Body of pancreas (tissue), 4 donors: ENCODE measurements around the gene ZBTB5. TPM values are rescaled to one million over a fixed set of nuclear protein-coding genes. Genes with fewer than 3 reads are reported as not detected.

Experiments
- ATAC-seq: fragments of 150-250 bp; one replicate; pipeline ENCODE4 v1.9.1; 2016
- DNase-seq, 4 donors: peaks; one replicate each; pipeline ENCODE4 v3.0.0-alpha.2; 2019
- H3K27ac ChIP-seq, 4 donors: fragments of 200-600 bp; sonication (generic); 1 replicate in 3 of 4; 2 replicates in 1 of 4; pipeline versions ENCODE4 v1.5.1 to v1.6.1; 2016 to 2019; ENCODE audit warnings: mild to moderate bottlenecking in 1 of 4, mixed read lengths in 1 of 4, moderate library complexity in 1 of 4
- H3K27me3 ChIP-seq, 2 donors: fragments of 200-600 bp; sonication (generic); one replicate each; pipeline ENCODE4 v1.6.0; 2016; ENCODE audit warnings: mild to moderate bottlenecking in 1 of 2
- H3K36me3 ChIP-seq, 2 donors: fragments of 200-600 bp; sonication (generic); replicated peaks in 1 of 2; 2 replicates each; pipeline ENCODE4 v1.5.1; 2016; ENCODE audit warnings: low read depth in 2 of 2; ENCODE audit not compliant: insufficient read depth in 1 of 2
- H3K4me1 ChIP-seq: fragments of 200-600 bp; sonication (generic); one replicate; pipeline ENCODE4 v1.6.0; 2016
- H3K4me3 ChIP-seq, 2 donors: fragments of 200-600 bp; sonication (generic); 1 replicate in 1 of 2; 2 replicates in 1 of 2; pipeline ENCODE4 v1.5.1; 2016 to 2019
- H3K9me3 ChIP-seq, 3 donors: fragments of 200-600 bp; sonication (generic); 1 replicate in 2 of 3; 2 replicates in 1 of 3; pipeline ENCODE4 v1.5.1; 2016
- POLR2A ChIP-seq, 3 donors: fragments of 450-650 bp; IDR thresholded peaks; one replicate each; pipeline ENCODE4 v1.6.1; 2016; ENCODE audit warnings: antibody characterized with exemption in 3 of 3, mild to moderate bottlenecking in 2 of 3
- WGBS, 2 donors: methylation state at CpG; one replicate each; pipeline ENCODE4 v1.1.5; 2017; 5-methylcytosine and 5-hydroxymethylcytosine counted together
- intact Hi-C: fragments of 100-400 bp; cut with DNase I; formaldehyde crosslinking; loops from one replicate; pipeline ENCODE4 v1.15.1; 2023
- total RNA-seq, 2 donors: library from RNA; depleted of rRNA; stranded (reverse); fragments of >200 nt; gene quantifications; one replicate each; pipeline ENCODE4 v1.1.0, GENCODE V29; 2016
- TF ChIP-seq, protein P1 (sequence below), 7 experiments: fragments of 450-650 bp in 4 of 7; fragments of 200-600 bp in 3 of 7; sonication (generic) in 3 of 7; IDR thresholded peaks; one replicate each; pipeline ENCODE4 v1.5.1; 2016 to 2019; ENCODE audit warnings: antibody characterized with exemption in 7 of 7

Gene ZBTB5
- total RNA-seq, 2 donors from 2014 or later, result 8.8 to 9.9 TPM

DNA sequence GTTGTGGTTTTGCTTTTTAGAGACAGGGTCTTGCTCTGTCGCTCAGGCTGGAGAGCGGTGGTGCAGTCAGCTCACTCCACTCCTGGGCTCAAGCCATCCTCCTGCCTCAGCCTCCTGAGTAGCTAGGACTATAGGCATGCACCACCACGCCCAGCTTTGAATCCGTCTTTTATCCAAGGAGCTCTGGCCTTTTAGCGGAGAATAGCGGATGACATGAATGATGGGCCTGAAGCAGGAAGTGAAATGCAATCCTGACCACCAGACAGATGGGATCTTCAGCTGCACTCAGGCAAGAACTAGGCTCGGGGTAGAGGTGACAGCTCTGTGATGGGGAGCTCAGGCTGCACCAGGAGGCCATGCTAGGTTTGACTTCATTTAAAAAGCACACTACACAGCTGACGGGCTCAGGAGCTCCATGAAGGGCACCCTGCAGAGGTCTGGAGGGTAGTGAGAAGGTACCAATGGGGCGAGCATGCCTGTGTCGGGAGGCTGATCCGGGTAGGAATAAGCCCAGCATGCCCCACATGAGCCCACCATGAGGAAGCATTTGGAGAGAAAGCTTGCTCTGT lies 42.4 kb upstream of the ZBTB5 start:
- H3K9me3 ChIP-seq, result no peaks in the 10 kb centered on the region
- WGBS, 2 donors, result 94 to 96% methylated on average over 6 to 11 of the region's 11 CpGs
- TF ChIP-seq POLR2A (IDR thresholded peaks at IDR 0.05), result no peak
- TF ChIP-seq, protein P1, sequence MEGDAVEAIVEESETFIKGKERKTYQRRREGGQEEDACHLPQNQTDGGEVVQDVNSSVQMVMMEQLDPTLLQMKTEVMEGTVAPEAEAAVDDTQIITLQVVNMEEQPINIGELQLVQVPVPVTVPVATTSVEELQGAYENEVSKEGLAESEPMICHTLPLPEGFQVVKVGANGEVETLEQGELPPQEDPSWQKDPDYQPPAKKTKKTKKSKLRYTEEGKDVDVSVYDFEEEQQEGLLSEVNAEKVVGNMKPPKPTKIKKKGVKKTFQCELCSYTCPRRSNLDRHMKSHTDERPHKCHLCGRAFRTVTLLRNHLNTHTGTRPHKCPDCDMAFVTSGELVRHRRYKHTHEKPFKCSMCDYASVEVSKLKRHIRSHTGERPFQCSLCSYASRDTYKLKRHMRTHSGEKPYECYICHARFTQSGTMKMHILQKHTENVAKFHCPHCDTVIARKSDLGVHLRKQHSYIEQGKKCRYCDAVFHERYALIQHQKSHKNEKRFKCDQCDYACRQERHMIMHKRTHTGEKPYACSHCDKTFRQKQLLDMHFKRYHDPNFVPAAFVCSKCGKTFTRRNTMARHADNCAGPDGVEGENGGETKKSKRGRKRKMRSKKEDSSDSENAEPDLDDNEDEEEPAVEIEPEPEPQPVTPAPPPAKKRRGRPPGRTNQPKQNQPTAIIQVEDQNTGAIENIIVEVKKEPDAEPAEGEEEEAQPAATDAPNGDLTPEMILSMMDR (IDR thresholded peaks at IDR 0.05), result no peak
- H3K4me1 ChIP-seq, result peaks cover 3% of the 10 kb centered on the region
- H3K36me3 ChIP-seq, result no peaks in the 10 kb centered on the region
- intact Hi-C loops, result no loop called here
- H3K4me3 ChIP-seq, result no peak overlapping the region
- no peaks in the 10 kb centered on the region for H3K27me3 ChIP-seq
- ATAC-seq (no peak), DNase-seq (no peak)
- H3K27ac ChIP-seq, result no peak overlapping the region

DNA sequence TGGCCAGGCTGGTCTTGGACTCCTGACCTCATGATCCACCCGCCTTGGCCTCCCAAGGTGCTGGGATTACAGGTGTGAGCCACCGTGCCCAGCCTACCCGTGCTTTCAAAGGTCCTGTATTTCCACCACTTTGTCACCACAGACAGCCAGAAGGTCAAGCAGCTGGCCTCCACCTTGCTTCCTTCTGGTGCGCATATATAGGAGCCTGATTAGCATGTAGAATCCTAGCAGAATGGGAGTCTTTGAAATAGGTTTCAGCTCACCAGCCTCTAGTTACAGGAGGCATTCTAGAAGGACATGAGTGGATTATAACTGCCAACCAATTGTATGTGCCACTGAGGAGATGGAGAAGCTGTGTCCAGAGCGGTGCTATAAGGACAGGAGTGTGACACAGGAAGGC lies 39.4 kb upstream of the ZBTB5 start:
- DNase-seq, result no peak
- TF ChIP-seq POLR2A (IDR thresholded peaks at IDR 0.05), result no peak
- TF ChIP-seq, protein P1 (IDR thresholded peaks at IDR 0.05), result no peak
- Histone ChIP-seq H3K27ac (no peak overlapping the region), H3K36me3 (no peaks in the 10 kb centered on the region), H3K4me1 (peaks cover 14% of the 10 kb centered on the region), H3K27me3 (no peaks in the 10 kb centered on the region), H3K4me3 (no peak overlapping the region), H3K9me3 (no peaks in the 10 kb centered on the region)
- ATAC-seq, result no peak
- 84 to 85% methylated on average over 5 of the region's 5 CpGs for WGBS, 2 donors
- intact Hi-C loops, result no loop called here

DNA sequence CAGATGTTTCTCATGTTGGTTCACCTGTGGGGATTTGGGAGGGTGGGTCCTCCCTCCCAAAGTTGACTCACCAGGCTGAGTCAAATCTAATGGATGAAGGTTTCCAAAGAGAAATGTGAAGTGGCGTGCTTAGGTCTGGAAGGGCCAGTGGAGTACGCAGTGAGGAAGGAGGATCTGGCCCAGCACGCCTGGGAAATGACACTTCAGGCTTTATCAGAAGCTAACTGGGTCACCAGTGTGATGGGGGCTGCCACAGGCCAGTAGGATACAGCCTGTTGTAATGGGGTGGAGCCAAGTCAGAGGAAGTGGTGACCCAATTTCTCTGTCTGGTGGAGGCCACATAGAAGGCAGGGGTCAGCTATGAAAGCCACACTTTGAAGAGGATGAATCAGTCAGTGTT lies 38.5 kb upstream of the ZBTB5 start:
- DNase-seq (peak in 1 of 4 donors; percentile 50), ATAC-seq (no peak)
- no peak overlapping the region for H3K27ac ChIP-seq
- H3K4me3 ChIP-seq, result no peak overlapping the region
- H3K4me1 ChIP-seq, result peaks cover 14% of the 10 kb centered on the region
- intact Hi-C loops, result no loop called here
- no peak for TF ChIP-seq POLR2A (IDR thresholded peaks at IDR 0.05)
- TF ChIP-seq, protein P1 (IDR thresholded peaks at IDR 0.05), result no peak
- no peaks in the 10 kb centered on the region for H3K9me3 ChIP-seq
- 90 to 92% methylated on average over 3 of the region's 3 CpGs for WGBS, 2 donors
- H3K27me3 ChIP-seq, result no peaks in the 10 kb centered on the region
- peaks cover 0 to 1% of the 10 kb centered on the region in 2 donors for H3K36me3 ChIP-seq

DNA sequence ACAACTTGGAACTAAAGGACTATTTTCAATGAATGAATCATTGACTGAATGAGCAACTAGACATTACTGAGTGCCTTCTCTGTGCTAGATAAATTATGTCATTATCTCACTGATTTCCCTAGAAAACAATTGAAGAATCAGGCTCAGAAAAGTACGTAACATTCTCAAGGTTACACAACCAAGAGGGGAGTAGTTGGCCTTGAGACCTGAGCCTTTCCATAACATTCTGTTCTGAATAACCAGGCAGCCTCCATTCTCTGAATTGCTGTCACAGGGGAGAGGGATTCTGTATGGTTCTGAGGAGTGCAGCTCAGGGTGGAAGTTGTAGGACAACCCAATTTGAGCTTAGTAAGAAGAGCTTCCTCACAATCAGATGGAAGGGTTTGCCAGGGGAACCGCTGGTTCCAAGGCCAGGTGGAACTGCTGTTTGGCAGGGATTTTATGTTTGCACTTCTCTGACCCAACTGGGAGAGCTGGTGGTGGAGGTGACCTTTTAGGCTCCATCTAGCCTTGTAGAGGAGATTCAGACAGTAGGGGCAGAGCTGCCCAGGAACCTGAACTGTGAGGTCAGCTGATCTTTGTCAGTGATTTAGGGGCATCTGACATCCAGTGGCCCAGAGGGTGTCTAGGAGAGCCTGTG lies 36.8 kb upstream of the ZBTB5 start:
- Histone ChIP-seq H3K4me1 (peaks cover 14% of the 10 kb centered on the region), H3K27me3 (no peaks in the 10 kb centered on the region), H3K4me3 (no peak overlapping the region), H3K27ac (peak overlapping the region in 1 of 4 donors; percentile 31), H3K9me3 (no peaks in the 10 kb centered on the region), H3K36me3 (peaks cover 0 to 11% of the 10 kb centered on the region in 2 donors)
- peak; percentile 24 to 53 (median 46) for DNase-seq
- 13 to 22% methylated on average over 2 of the region's 2 CpGs for WGBS, 2 donors
- peak; percentile 68 for ATAC-seq
- TF ChIP-seq, protein P1 (IDR thresholded peaks at IDR 0.05), result no peak
- TF ChIP-seq POLR2A (IDR thresholded peaks at IDR 0.05), result no peak
- intact Hi-C loops, result no loop called here

DNA sequence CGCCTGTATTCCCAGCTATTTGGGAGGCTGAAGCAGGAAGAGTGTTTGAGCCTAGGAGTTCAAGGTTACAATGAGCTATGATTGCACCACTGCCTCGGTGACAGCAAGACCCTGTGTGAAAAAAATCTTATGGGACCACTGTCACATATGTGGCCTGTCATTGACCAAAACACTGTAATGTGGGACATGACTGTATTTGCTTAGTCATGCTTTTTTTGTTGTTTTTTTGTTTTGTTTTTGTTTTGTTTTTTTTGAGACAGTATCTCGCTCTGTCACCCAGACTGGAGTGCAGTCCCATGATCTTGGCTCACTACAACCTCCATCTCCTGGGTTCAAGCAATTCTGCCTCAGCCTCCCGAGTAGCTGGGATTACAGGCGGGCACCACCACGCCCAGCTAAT lies 34.0 kb upstream of the ZBTB5 start:
- DNase-seq (no peak), ATAC-seq (no peak)
- Histone ChIP-seq H3K9me3 (no peaks in the 10 kb centered on the region), H3K27ac (no peak overlapping the region), H3K4me1 (peaks cover 14% of the 10 kb centered on the region), H3K36me3 (peaks cover 0 to 13% of the 10 kb centered on the region in 2 donors), H3K27me3 (no peaks in the 10 kb centered on the region), H3K4me3 (no peak overlapping the region)
- WGBS, 2 donors, result 87% methylated on average over 6 of the region's 6 CpGs
- TF ChIP-seq POLR2A (IDR thresholded peaks at IDR 0.05), result no peak
- TF ChIP-seq, protein P1 (IDR thresholded peaks at IDR 0.05), result no peak
- intact Hi-C loops, result loop anchor here (10.0 kb wide), 1 partner anchor 54 kb away; no protein-coding TSS in a partner anchor
